GM19239 (cell line): ENCODE measurements around the gene HCCS.

Experiments
- DNase-seq: peaks from one replicate; pipeline ENCODE4 v3.0.0; 2011; ENCODE audit warnings: low spot score; ENCODE audit not compliant: insufficient read length
- FAIRE-seq: peaks from 2 replicates; lab custom pipeline; 2011; peaks lifted over from hg19 to GRCh38; lab: Jason Lieb, UNC

The HCCS gene

DNA sequence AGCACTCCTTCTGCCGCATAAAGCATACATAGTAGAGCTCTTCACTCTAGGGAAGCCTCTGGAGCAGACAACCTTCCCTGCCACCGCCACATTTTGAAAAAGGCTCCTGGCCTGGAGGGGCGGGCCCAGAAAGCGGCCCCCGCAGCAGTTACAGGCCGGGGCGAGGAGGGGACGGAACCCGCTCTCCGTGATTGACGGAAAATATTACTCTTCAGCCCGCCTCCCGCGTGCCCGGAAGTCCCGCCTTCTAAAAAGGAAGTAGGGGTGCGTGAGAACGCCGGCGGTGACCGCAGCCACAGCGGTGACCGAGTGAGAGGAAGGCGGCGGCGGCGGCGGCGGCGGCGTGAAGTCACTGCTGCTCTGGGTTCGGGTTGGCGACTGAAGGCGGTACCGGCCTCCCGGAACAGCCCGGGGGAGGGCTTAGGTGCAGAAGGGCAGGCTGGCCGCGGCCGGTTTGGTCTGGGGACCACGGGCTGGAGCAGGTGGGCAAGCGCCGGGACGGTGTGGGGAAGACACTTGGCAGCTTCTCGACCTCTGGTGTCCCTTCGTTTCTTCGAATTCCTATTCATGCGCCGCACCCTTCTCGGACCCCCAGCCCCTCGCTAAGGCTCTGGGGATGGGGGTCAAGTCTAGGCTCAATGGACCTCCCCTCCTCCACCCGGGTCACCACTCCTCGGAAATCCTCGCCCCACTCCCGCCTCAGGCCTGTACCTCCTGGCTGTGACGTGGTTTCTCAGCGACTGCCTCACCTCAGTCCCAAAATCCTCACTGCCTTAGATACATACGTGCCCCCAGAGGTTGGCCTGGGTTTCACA lies at the start of gene HCCS:
Gene HCCS, plus strand, starts transcription at position 296 of the 815 bp plus-strand sequence. CDS start 729 bp downstream, outside the sequence.
- DNase-seq (peak; percentile 32), FAIRE-seq (peak; percentile 93)

DNA sequence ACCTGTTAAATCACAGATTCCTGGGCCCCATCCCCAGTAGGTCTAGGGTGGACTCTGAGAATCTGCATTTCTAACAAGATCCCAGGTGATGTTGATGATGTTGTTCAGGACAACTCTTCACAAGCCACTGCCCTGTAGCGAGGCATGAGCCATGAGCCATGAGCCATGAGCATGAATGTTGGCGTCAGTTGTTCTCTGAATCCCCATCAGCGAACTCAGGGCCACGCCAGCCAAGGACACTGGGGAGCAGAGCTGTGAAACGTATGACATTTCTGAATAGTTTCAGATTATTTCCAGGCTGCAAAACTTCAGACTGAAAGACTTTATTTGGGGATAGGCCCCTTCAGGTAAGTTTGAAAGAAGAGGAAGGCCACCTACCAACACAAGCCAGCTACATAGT lies 46.9 kb upstream of the HCCS start:
- FAIRE-seq (no peak), DNase-seq (no peak)

DNA sequence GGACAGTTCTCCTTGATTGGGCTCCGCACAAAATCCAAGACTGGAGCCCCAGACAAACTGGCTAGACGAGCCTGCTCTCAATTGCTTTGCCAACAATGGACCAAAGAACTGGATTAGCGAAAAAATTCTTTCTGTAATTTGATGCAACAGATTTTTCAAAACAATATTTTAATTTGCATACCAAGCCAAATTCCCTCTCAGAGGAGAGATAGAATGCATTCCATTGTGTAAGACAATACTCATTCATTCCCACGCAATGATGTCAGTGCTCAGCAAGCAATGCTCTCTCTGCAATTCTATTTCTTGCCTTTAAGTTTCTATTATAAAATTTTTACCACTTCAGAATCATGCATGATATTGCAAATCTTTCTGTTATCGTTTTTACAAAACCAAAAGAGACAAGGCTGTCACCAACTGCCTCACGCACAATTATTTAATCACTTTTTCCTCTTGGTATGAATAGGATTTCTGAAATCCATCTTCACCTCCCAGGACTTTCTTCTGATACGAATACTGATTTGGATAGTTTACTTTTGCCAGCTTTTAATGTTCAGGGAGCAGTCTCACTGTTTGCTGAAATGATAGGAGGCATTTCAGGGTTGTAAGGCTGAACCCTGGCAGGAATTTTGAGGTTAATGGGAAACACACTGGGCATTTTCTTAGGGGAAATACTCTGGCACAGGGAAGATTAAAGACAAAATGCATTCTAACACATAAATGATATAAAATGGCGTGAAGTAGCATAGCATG lies 46.1 kb upstream of the HCCS start:
- FAIRE-seq (no peak), DNase-seq (no peak)

DNA sequence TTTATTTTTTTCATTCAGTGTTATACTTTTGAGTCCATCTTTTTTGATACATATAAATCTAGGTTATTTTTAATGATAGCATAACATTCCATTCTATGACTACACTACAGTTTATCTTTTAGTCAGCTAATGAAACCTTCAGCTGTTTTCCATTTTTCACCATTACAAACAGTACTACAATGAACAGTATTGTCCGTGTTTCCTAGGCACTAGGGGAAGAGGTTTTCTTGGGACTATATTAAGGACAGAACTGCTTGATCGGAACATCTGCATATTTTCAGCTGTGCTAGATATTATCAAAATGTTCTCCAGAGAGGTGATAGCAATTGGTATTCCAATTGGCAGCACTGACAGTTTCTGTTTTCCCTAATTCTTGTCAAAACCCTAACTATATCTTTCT lies 44.3 kb upstream of the HCCS start:
- DNase-seq (no peak), FAIRE-seq (no peak)

DNA sequence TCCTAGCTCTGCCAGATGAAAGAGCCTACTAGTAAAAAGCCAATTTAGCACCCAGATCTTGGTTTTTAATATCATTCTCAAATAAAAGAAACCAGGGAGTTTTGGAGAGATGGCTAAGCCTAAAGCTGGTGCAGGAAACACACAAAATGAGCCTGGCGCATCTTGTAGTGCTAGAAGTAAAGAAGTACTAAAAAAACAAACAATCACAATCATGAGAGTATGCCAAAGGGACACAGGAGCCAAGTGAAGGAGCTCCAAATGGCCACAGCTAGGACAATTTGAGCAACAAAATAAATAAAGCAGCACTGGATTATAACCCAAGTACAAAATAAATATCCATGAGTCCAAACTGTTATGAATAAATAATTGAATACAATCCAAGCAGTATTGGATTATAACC lies 37.8 kb upstream of the HCCS start:
- FAIRE-seq (no peak), DNase-seq (no peak)

DNA sequence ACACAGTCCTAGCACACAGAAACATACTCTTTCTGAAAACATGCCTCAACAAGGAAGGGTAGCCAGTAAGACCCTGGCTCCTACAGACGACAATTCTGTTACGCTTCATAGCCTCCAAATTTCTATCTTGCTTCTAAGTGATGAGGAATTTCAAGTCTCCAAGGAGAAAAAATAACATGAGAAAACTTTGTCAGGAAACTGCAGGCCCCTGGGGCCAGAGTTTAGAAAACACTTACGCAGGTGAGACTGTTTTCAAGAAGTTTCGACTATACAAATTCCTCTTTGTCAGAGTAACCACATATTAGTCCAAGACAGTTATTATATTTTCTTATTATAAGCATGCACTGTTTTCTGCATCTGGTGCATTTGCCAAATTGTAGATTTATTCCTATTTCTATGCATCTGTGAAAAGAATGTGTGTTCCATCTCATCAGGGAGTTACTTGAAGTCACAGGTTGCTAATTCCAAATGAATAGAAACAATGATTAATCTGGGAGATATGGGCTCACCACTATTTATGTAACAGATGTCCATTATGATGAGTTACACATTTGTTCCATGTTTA lies 30.3 kb upstream of the HCCS start:
- DNase-seq (no peak), FAIRE-seq (no peak)

DNA sequence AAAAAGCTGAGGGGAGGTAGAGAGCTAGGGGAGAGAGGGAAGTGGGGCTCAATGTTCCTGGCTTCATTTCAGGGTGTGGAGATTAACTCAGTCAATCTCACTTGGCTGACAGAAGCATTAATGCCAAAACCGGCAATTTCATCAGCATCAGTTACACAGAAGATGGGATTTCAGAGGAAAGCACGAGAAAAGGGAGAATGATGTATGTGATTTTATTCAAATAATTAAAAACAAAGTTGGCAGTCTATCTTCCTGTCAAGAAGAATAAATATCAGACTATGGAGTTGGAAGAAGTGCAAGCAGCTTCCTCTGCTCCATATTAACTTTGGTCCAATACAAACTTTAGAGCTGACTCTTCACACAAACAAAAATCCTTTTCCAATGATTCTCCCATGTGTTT lies 29.6 kb upstream of the HCCS start:
- DNase-seq: no peak
- FAIRE-seq: no peak

DNA sequence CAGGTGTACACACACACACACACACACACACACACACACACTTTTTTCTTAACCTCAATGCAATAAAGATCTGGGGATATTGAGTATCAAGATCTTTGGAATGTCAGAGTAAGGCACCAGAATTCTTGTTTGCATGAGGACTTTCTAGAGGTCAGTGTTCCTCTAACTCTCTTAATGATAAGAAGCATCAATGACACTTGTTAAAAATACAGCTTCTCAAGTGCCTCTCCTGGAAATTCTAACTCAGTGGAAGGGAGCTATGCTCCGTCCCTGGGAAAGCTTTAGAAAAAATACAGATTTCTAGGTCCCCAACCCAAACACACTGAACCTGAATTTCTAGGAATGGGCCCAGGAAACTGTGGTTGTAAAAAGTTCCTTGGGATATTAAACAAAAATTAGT lies 25.8 kb upstream of the HCCS start:
- FAIRE-seq: no peak
- DNase-seq: no peak

DNA sequence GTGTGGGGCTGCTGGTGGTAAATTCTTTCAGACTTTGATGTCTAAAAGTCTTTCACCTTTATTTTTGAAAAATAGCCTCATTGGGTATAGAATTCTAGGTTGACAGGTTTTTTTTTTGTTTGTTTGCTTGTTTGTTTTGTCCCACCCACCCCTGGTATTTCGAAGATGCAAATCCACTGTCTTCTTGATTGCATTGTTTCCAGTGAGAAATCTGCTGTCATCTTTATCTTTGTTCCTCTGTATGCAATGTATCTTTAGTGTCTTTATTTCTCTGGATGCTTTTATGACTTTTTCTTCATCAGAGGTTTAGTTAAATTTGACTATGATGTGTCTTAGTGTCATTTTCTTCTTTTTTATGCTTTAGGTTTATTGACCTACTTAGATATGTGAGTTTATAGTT lies 21.3 kb upstream of the HCCS start:
- FAIRE-seq: no peak

DNA sequence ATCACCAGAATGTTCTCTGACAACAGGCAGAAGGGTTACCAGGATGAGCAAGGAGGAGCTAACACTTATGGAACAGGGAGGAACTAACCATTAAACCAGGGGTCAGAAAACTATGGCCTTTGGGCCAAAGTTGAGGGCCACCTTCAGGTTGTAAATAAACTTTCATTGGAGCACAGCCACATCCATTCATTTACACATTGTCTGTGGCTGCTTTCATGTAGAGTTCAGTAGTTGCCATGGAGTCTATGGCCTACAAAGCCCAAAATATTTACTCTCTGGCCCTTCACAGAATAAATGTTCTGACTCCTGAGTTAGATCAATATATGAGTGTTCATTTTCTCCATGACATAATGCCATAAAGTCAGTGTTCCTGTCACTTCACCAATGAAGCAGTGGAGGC lies 13.2 kb upstream of the HCCS start:
- FAIRE-seq (no peak), DNase-seq (no peak)

More for the DNA sequence above, 21.3 kb upstream of the HCCS start:
- DNase-seq: no peak

DNA sequence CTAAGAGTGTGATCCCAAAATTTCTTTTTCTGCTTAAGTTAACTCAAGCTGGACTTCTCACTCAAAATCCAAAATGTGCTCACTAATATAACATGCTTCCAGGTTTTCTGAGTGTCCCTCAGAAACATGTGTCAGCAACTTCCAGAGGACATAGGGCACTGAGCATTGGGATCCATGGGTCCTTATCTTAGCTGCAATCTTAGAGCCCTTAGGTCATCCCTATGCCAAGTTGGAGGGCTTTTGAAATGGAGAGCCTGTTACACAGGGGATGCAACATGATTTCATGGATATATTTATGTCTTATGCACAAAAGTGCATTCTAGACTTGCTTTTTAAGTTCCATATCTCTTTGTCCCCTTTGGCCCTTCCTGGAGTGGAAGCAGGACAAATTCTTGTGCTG lies 11.7 kb upstream of the HCCS start:
- DNase-seq: no peak
- no peak for FAIRE-seq

DNA sequence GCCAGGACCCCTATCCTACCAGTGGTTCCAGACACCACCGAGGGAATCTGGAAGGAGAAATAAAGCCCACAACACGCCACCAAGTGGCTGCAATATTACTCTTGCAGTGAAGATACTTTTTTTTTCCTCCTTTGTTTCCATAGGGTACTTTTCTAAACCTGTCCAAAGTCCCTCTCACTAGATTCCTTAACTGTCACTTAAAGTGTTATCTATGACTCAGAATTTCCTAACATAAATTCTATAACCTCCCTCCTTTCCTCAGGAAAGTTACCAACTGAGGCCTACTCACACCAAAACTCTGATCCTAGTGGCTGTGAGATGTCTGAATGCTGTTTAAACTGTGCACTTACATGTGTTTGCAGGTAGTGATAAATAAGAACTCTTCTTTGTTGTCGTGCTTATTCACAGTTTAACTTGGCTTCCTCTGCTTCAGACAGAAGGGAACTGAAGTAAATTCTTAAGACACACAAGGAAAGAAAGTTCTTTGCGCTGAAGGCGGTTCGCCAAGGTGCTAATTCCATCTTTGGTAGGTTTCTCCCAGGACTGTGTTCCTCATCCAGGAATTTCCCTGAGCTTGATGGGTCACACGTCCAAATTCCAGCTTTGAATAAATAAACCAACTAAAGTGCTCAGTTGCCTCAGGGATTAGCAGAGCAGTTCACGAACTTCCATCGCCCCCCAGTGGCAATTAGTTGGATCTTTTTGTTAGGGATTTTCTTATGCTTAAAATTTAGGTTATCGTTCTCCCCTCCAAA lies 10.7 kb upstream of the HCCS start:
- DNase-seq (no peak), FAIRE-seq (no peak)

DNA sequence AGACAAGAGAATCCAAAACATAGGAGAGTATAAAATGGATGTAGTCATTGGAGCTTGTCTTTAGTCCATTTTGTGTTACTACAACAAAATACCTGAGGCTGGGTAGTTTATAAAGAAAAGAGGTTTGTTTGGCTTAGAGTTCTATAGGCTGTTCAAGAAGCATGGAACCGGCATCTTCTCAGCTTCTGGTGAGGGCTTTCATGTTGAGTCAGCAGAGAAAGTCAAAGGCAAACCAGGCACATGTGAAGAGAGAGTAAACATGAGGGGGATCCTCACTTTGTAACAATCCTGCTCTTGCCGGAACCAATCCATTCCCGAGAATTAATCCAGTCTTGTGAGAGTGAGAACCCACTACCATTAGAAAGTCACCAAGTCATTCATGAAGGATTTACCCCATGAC lies 8.1 kb upstream of the HCCS start:
- no peak for DNase-seq
- FAIRE-seq: no peak

DNA sequence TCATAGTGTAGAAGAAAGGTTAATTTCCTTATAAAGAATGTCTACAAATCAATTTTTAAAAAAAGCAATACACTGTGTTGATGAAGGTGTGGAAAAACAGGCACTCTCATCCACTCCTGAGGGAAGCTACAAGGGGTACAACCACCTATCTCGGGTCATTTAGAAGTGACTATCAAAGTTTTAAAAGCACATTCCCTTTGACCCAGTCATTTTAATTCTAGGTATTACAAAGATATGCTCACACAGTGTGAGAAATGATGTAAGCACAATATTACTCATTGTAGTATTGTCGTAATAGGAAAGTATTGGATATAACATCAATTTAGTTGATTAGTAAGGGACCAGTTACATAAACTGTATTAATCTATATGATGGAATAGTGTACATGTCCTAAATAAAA lies 7.4 kb upstream of the HCCS start:
- no peak for FAIRE-seq
- no peak for DNase-seq

DNA sequence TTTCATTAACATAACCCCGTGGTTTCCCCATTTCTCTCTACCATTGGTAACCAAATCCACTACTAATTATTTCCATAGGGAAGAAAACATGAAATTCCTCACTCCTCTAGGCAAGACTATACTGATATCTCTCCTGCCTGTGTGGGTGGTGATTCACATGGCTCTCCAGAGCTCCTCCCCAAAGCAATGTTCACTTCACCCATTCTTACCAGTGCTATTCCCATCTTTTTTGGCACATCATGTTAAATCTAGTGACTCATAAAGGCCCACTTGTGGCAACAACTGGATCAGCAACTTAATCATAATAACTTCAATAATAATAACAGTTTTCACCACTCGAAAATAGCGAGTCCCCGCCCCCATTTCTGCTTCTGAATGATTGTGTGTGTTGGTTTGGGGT lies 6.1 kb upstream of the HCCS start:
- DNase-seq: no peak

DNA sequence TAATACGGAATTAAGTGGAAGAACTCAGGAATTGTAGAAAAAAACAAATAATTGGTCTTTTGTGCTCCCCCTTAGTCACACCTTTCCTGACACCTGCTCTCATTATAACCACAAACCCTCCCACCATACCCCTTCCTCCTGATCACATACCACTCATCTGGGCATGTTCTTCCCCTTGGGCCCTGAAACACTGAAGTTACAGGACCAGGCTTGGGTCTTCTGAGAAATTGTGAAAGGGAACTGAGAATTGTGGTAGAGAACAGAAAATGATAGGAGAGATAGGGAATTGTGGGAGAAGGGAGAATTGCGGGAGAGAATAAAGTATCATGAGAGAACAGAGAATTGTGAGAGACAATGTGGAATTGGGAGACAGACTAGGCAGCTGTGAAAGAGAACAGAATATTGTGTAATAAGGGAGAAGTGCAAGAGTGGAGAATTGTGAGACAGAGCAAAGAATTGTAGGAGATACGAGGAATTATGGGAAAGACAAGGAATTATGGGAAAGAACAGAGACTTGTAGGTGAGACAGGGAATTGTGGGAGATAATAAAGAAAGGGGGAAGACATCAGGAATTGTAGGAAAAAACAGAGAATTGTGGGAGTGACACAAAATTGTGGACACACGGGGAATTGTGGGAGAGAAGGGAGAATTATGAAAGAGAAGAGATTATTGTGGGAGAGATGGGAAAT lies 2.7 kb upstream of the HCCS start:
- DNase-seq (no peak), FAIRE-seq (peak; percentile 51)

More for the DNA sequence above, 6.1 kb upstream of the HCCS start:
- FAIRE-seq: no peak

DNA sequence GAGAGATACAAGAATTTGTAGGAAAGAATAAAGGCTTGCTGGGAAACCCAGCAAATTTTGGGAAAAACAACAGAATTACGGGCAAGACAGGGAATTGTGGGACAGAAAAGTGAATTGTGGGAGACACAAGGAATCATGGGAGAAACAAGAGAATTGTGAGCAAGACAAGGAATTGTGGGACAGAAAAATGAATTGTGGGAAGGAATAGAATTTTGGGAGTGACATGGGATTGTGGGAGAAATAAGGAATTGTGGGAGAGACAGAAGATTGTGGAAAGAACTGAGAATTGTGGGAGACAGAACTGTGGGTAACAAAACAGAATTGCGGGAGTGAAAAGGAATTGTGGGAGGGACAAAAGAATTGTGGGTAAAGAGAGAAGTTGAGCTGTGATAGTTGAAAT lies 1.2 kb upstream of the HCCS start:
- FAIRE-seq: peak; percentile 44
- no peak for DNase-seq

DNA sequence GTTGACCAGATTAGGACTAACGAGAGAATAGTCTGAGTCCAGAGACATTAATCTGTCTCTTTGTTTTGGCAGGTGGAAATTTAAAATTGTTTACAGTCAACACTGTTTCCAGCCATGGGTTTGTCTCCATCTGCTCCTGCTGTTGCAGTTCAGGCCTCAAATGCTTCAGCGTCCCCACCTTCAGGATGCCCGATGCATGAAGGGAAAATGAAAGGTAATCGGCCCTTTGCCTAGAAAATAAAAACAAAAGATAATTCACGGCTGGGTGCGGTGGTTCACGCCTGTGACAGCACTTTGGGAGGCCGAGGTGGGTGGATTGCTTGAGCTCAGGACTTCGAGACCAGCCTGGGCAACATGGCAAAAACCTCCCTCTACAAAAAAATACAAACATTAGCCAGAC lies 815 bp downstream of the HCCS start:
- DNase-seq (no peak), FAIRE-seq (no peak)

DNA sequence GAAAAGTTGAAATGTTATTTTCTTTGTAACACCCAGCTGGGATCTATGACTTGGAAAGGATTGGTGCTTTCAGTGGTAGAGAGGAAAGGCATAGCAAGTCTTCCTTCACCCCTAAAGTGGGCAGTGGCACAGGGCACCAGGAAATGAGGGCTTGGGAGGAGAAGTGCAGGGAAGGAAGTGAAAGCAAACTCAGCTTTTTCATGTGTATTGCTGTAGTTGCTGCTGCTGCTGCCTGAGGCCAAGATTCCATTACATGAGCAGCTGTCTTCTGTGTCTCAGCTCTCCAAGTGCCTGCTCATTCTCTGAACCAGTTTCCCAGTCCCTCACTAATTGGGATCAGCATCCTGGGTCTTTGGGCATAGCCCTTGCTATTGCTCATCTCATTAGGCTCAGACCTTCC lies 2.6 kb downstream of the HCCS start:
- peak; percentile 51 for FAIRE-seq
- no peak for DNase-seq

DNA sequence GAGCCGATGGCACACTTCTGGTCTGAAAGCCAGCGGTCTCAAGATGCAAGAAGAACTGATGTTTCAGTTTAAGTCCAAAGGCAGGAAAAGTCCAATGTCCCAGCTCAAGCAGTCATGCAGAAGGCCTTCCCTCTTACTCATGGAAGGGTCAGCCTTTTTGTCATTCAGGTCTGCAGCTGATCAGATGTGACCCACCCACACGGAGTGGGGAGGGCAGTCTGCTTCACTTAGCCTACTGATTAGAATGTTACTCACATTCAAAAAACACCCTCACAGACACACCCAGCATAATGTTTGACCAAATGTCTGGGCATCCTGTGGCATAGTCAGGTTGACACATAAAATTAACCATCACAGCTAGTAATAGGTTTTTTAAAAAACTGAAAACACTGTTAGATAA lies 6.6 kb downstream of the HCCS start:
- DNase-seq (no peak), FAIRE-seq (peak; percentile 61)
